HEK293 (cell line): ENCODE data around the gene NAP1L4.

Source experiments
- CTCF ChIA-PET: fragments of 350-600 bp; formaldehyde crosslinking; extraction: SDS; loops from one replicate; lab custom pipeline; 2021; ENCODE audit warnings: antibody characterized with exemption; lab: Yijun Ruan, JAX
- POLR2A ChIA-PET: fragments of 300-600 bp; formaldehyde crosslinking; extraction: SDS; loops from one replicate; lab custom pipeline; 2020; ENCODE audit warnings: antibody characterized with exemption, inconsistent platforms; lab: Yijun Ruan, JAX
- H3K27ac ChIP-seq: fragments of 200-500 bp; sonication (Bioruptor generic); 2 replicates; pipeline ENCODE4 v1.5.1; 2014; ENCODE audit warnings: low read depth, low read length, control low read depth, inconsistent platforms; ENCODE audit errors: extremely low read depth
- H3K36me3 ChIP-seq, 2 experiments: fragments of 200-500 bp in 1 of 2; sonication (Bioruptor generic) in 1 of 2; 1 replicate in 1 of 2; 2 replicates in 1 of 2; pipeline ENCODE4 v1.5.1; 2014 to 2017; ENCODE audit warnings: inconsistent platforms in 2 of 2, low read length in 2 of 2; ENCODE audit not compliant: control insufficient read depth in 2 of 2, insufficient read depth in 1 of 2
- H3K4me1 ChIP-seq: fragments of 200-500 bp; sonication (Bioruptor generic); 2 replicates; pipeline ENCODE4 v1.5.1; 2014; ENCODE audit warnings: mild to moderate bottlenecking, low read length, inconsistent platforms; ENCODE audit not compliant: control insufficient read depth, insufficient read depth
- H3K4me3 ChIP-seq: 2 replicates; pipeline ENCODE4 v1.5.1; 2011; ENCODE audit warnings: low read depth, mild to moderate bottlenecking, control low read depth, low read length, moderate library complexity
- H3K9me3 ChIP-seq: fragments of 200-500 bp; sonication (Bioruptor generic); 2 replicates; pipeline ENCODE4 v1.5.1; 2014; ENCODE audit warnings: low read depth, low read length, inconsistent platforms; ENCODE audit not compliant: control insufficient read depth, insufficient read depth
- HIC1 ChIP-seq: fragments of 450-650 bp; formaldehyde crosslinking; IDR thresholded peaks from 2 replicates; pipeline ENCODE4 v1.5.1; 2016; ENCODE audit warnings: missing biosample characterization, missing genetic modification characterization
- HOXD13 ChIP-seq: sonication (generic); formaldehyde crosslinking; IDR thresholded peaks from 2 replicates; pipeline ENCODE4 v1.8.0; 2022; ENCODE audit warnings: missing genetic modification reagents, borderline replicate concordance
- KLF16 ChIP-seq: fragments of 450-650 bp; formaldehyde crosslinking; IDR thresholded peaks from 2 replicates; pipeline ENCODE4 v1.5.1; 2017; ENCODE audit warnings: missing biosample characterization, missing genetic modification characterization
- PRDM1 ChIP-seq: fragments of 450-650 bp; formaldehyde crosslinking; IDR thresholded peaks from 2 replicates; pipeline ENCODE4; 2016; ENCODE audit warnings: missing biosample characterization, missing genetic modification characterization
- PRDM4 ChIP-seq: fragments of 450-650 bp; formaldehyde crosslinking; IDR thresholded peaks from 2 replicates; pipeline ENCODE4 v1.5.1; 2017; ENCODE audit warnings: missing biosample characterization, missing genetic modification characterization
- SCRT1 ChIP-seq: fragments of 450-650 bp; formaldehyde crosslinking; IDR thresholded peaks from 2 replicates; pipeline ENCODE4 v1.5.1; 2016; ENCODE audit warnings: missing biosample characterization, missing genetic modification characterization, borderline replicate concordance
- SETDB1 ChIP-seq: IDR thresholded peaks from one replicate; pipeline ENCODE4 v1.6.1; 2017; ENCODE audit warnings: mild to moderate bottlenecking, low read length, moderate library complexity, mixed read lengths; ENCODE audit not compliant: insufficient read length
- SP2 ChIP-seq: fragments of 450-650 bp; formaldehyde crosslinking; IDR thresholded peaks from 2 replicates; pipeline ENCODE4 v1.5.1; 2016; ENCODE audit warnings: missing biosample characterization, missing genetic modification characterization
- ZFP41 ChIP-seq: fragments of 450-650 bp; formaldehyde crosslinking; IDR thresholded peaks from 2 replicates; pipeline ENCODE4 v1.5.1; 2016; ENCODE audit warnings: missing biosample characterization, missing genetic modification characterization, borderline replicate concordance
- ZNF23 ChIP-seq: fragments of 450-650 bp; formaldehyde crosslinking; IDR thresholded peaks from 2 replicates; pipeline ENCODE4 v1.5.1; 2016; ENCODE audit warnings: missing biosample characterization, missing genetic modification characterization, borderline replicate concordance
- ZNF391 ChIP-seq: fragments of 450-650 bp; formaldehyde crosslinking; IDR thresholded peaks from 2 replicates; pipeline ENCODE4 v1.5.1; 2016; ENCODE audit warnings: low read depth, missing biosample characterization, missing genetic modification characterization, borderline replicate concordance
- ZNF416 ChIP-seq: fragments of 450-650 bp; formaldehyde crosslinking; IDR thresholded peaks from 2 replicates; pipeline ENCODE4 v1.5.1; 2016; ENCODE audit warnings: missing biosample characterization, missing genetic modification characterization
- ZNF426 ChIP-seq: fragments of 450-650 bp; formaldehyde crosslinking; IDR thresholded peaks from 2 replicates; pipeline ENCODE4 v1.5.1; 2017; ENCODE audit warnings: missing biosample characterization, missing genetic modification characterization, mild to moderate bottlenecking, inconsistent platforms, moderate library complexity
- ZNF530 ChIP-seq: fragments of 450-650 bp; formaldehyde crosslinking; IDR thresholded peaks from 2 replicates; pipeline ENCODE4 v1.5.1; 2016; ENCODE audit warnings: low read depth, missing biosample characterization, missing genetic modification characterization
- ZNF549 ChIP-seq: fragments of 450-650 bp; IDR thresholded peaks from 2 replicates; pipeline ENCODE4 v1.5.1; 2018; ENCODE audit warnings: missing biosample characterization, missing genetic modification characterization, mild to moderate bottlenecking, inconsistent platforms, moderate library complexity
- ZNF558 ChIP-seq: fragments of 450-650 bp; formaldehyde crosslinking; IDR thresholded peaks from 2 replicates; pipeline ENCODE4 v1.5.1; 2016; ENCODE audit warnings: missing biosample characterization, missing genetic modification characterization
- ZNF561 ChIP-seq: fragments of 450-650 bp; IDR thresholded peaks from 2 replicates; pipeline ENCODE4 v1.5.1; 2018; ENCODE audit warnings: missing biosample characterization, missing genetic modification characterization, borderline replicate concordance
- ZNF600 ChIP-seq: fragments of 450-650 bp; formaldehyde crosslinking; IDR thresholded peaks from 2 replicates; pipeline ENCODE4 v1.5.1; 2016; ENCODE audit warnings: missing biosample characterization, missing genetic modification characterization
- ZNF629 ChIP-seq: fragments of 450-650 bp; formaldehyde crosslinking; IDR thresholded peaks from 2 replicates; pipeline ENCODE4 v1.5.1; 2017; ENCODE audit warnings: missing biosample characterization, missing genetic modification characterization
- ZSCAN16 ChIP-seq: fragments of 450-650 bp; formaldehyde crosslinking; IDR thresholded peaks from 2 replicates; pipeline ENCODE4 v1.5.1; 2016; ENCODE audit warnings: missing biosample characterization, missing genetic modification characterization
- ZSCAN4 ChIP-seq: fragments of 450-650 bp; formaldehyde crosslinking; IDR thresholded peaks from 2 replicates; pipeline ENCODE4 v1.5.1; 2017; ENCODE audit warnings: missing biosample characterization, missing genetic modification characterization

Gene NAP1L4

DNA sequence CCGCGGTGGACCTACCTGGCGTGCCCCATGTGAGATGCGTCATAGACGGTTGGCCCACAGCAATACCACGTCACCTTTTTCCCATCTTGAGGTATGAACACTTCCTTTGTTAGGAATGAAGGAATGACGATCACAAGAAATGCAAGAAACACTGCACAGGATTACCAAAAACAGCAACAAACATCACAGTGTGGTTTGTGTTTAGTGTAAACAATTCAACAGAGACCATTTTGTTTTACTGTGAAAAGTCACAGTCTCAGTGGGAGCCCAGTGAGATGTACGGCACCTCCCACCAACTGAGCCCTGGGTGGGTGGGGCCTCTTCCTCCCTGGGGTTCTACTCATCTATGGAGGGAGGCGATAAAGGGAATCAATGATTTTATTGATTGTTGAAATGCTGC lies 48.8 kb upstream of the NAP1L4 start (continued):
- no peak for TF ChIP-seq PRDM4
- no peak for TF ChIP-seq KLF16 (tag by site-specific recombination)
- no peak for TF ChIP-seq HIC1 (tag by site-specific recombination)
- TF ChIP-seq ZNF600 (tag by site-specific recombination), result no peak
- TF ChIP-seq ZNF530 (tag by site-specific recombination), result no peak
- TF ChIP-seq ZNF391 (tag by site-specific recombination), result no peak
- TF ChIP-seq ZSCAN4 (tag by site-specific recombination), result no peak
- no peak for TF ChIP-seq ZNF629 (tag by site-specific recombination)
- TF ChIP-seq ZNF416, result no peak

GRCh38 chr11:3037945-3038271 lies 45.8 kb upstream of the NAP1L4 start:
- H3K4me1 ChIP-seq, result no peaks in the 10 kb centered on the region
- H3K9me3 ChIP-seq, result no peaks in the 10 kb centered on the region
- H3K36me3 ChIP-seq, result peaks cover 3 to 83% of the 10 kb centered on the region in 2 experiments; a peak in 2 of 3 replicates
- ChIA-PET POLR2A (interaction anchor here (0.8 to 2.7 kb wide), 5 partner anchors 12 to 108 kb away, joined by 3 to 9 read pairs (median 7); partner anchors contain the start of genes CARS1 and PHLDA2), CTCF (interaction anchor here (0.6 to 8.8 kb wide), 22 partner anchors 11 to 614 kb away, joined by 3 to 144 read pairs (median 6); no protein-coding TSS in a partner anchor)
- no peak for TF ChIP-seq ZNF558 (tag by site-specific recombination)
- no peak for TF ChIP-seq SP2 (tag by site-specific recombination)
- TF ChIP-seq ZNF629 (tag by site-specific recombination), result no peak
- no peak for TF ChIP-seq ZFP41
- no peak for TF ChIP-seq PRDM1 (tag by site-specific recombination)
- no peak for TF ChIP-seq ZNF416
- TF ChIP-seq ZNF561, result no peak
- TF ChIP-seq ZNF426, result no peak
- TF ChIP-seq SCRT1 (tag by site-specific recombination), result no peak
- TF ChIP-seq SETDB1, result no peak
- TF ChIP-seq HOXD13 (CRISPR knock-in tag), result no peak
- TF ChIP-seq ZNF23 (tag by site-specific recombination), result no peak
- no peak for TF ChIP-seq ZNF549 (tag by site-specific recombination)
- no peak for TF ChIP-seq ZSCAN16 (tag by site-specific recombination)
- H3K27ac ChIP-seq, result no peak overlapping the region
- H3K4me3 ChIP-seq, result no peak overlapping the region
